Activated naive CD4-positive, alpha-beta T cell treated with anti-CD3 and anti-CD28 coated beads, Interleukin-2, amount 50 U/mL, for 24 hours (primary cell): ENCODE results near the gene DRC3.
"Not testable (repeated sequence)": the region's sequence is repeated elsewhere in the genome, so short reads cannot be mapped to it uniquely, and the experiment has no call there.

Experiments used
- H3K27ac Mint-ChIP-seq: one replicate; pipeline ENCODE4 v1.8.0; 2021; ENCODE audit warnings: mild to moderate bottlenecking, mixed read lengths
- H3K27me3 Mint-ChIP-seq: one replicate; pipeline ENCODE4 v1.8.0; 2021; ENCODE audit warnings: mixed read lengths
- H3K36me3 Mint-ChIP-seq: one replicate; pipeline ENCODE4 v1.8.0; 2021; ENCODE audit warnings: mixed read lengths
- H3K4me1 Mint-ChIP-seq: one replicate; pipeline ENCODE4 v1.8.0; 2021; ENCODE audit warnings: mixed read lengths
- H3K4me3 Mint-ChIP-seq: one replicate; pipeline ENCODE4 v1.8.0; 2021; ENCODE audit warnings: mild to moderate bottlenecking, mixed read lengths
- H3K9me3 Mint-ChIP-seq: one replicate; pipeline ENCODE4 v1.8.0; 2021; ENCODE audit warnings: mixed read lengths

DRC3 gene

GRCh38 chr17:17937201-17937853 is 35.3 kb upstream of the DRC3 start:
- H3K4me3 Mint-ChIP-seq = no peak overlapping the region
- H3K4me1 Mint-ChIP-seq = peaks cover 57% of the 10 kb centered on the region
- H3K27ac Mint-ChIP-seq = no peak overlapping the region
- no peaks in the 10 kb centered on the region for H3K9me3 Mint-ChIP-seq
- no peaks in the 10 kb centered on the region for H3K36me3 Mint-ChIP-seq
- H3K27me3 Mint-ChIP-seq = no peaks in the 10 kb centered on the region

DNA sequence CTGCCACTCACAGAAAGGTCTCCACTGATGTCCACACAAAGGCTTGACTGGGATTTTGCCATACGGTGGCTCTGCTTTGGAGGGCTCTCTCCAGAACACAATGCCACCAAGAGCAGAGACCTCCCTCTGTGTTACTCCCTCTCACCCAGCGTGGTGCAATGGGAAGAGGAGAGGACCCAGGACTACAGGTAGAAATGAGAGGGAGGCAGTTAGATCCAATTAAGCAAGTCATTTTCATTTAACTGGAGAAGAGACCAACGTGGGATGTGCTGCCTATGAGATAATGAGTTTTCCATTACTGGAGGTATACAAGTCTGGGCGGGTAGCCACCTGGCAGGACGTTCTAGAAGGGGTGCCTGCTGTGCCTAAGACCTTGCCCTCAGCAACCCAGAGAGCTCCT is 34.7 kb upstream of the DRC3 start:
- Mint-ChIP-seq H3K27ac (no peak overlapping the region), H3K36me3 (no peaks in the 10 kb centered on the region), H3K27me3 (no peaks in the 10 kb centered on the region), H3K4me3 (no peak overlapping the region), H3K4me1 (peaks cover 59% of the 10 kb centered on the region), H3K9me3 (no peaks in the 10 kb centered on the region)

DNA sequence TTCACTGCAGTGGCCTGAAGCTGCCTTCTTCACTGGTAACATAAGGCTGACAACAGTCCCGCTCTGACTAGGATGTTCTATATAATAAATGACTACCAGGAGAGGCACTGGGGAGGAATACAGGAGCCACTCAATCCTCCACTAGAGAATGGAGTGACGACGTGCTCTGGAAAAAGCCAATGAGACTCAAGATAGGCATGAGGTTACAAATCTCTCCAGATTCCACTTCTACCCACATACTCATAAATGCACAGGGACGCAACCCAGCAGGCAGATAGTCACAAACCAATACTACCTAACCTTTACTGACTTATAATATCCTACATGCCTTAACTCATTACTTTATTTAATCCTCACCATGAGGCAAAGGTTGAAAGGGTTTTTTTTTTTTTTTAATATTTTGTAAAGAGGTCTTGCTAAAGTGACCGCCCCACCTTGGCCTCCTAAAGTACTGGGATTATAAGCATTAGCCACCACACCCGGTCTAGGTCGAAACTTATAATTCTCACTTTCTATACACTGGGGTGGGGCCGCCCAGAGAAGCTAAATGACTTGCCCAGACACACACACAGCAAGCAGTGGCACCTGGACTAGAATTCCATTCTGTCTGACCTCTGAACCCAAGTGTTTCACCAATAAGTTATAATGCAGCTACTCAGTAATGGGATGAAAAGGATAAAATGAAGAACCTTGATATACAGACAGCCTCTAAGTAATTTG is 34.1 kb upstream of the DRC3 start:
- Mint-ChIP-seq H3K4me3 (no peak overlapping the region), H3K9me3 (no peaks in the 10 kb centered on the region), H3K4me1 (peaks cover 64% of the 10 kb centered on the region), H3K27ac (no peak overlapping the region), H3K27me3 (no peaks in the 10 kb centered on the region), H3K36me3 (peaks cover 2% of the 10 kb centered on the region)

DNA sequence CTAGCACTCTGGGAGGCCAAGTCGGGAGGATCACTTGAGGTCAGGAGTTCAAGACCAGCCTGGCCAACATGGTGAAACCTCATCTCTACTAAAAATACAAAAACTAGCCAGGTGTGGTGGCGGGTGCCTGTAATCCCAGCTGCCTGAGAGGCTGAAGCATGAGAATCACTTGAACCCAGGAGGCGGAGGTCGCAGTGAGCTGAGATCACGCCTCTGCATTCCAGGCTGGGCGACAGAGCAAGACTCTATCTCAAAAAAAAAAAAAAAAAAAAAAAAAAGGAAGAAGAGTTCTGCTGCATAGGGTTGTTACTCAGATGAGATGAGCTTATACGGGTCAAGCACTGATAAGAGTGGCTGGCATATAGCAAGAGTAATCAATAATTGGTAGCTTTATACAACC is 32.7 kb upstream of the DRC3 start:
- not testable (repeated sequence) for H3K36me3 Mint-ChIP-seq, H3K9me3 Mint-ChIP-seq, H3K4me3 Mint-ChIP-seq, H3K27me3 Mint-ChIP-seq, H3K27ac Mint-ChIP-seq
- H3K4me1 Mint-ChIP-seq = peaks cover 60% of the 10 kb centered on the region

DNA sequence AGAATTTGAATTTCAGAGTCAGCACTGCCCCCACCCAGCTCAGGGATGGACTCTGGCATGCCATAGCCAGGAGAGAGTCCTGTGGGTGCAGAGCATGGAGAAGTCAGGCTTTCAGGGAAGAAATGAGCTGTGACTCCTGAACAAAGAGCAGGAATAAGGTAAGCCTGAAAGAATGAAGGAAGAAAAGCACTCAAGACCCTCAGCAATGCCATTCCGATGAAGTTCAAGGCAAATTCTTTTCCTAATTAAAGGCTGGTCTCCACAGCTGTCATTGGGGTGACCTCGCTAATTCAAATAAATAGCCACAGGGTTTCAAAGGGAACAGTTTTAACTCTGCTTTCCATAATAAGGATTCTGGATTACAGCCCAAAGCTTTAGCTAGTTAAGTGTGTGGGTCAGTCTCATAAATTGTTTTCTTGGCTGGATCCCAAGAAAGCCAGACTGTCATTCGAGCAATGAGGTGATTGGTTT is 32.2 kb upstream of the DRC3 start:
- H3K27me3 Mint-ChIP-seq = no peaks in the 10 kb centered on the region
- peaks cover 2% of the 10 kb centered on the region for H3K36me3 Mint-ChIP-seq
- H3K27ac Mint-ChIP-seq = no peak overlapping the region
- no peaks in the 10 kb centered on the region for H3K9me3 Mint-ChIP-seq
- H3K4me3 Mint-ChIP-seq = no peak overlapping the region
- H3K4me1 Mint-ChIP-seq = peaks cover 55% of the 10 kb centered on the region

DNA sequence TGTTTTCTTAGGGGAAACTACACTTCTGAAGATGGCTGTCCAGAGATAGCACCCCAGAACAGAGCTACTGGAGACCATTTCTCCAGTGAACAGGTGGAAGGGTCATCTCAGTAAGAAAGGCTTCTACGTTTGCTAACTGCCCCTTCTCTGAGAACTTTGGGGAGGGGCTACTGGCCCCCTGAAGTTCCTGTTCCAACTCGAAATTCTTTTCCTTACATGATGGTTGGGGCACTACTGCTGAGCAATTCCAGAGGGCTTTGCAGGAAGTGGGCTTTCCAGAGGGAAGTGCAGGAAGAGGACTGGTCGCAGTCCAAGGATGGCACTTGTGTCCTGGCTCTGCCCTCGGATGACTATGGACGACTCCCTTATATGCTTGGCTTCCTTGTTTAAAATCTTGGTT is 31.6 kb upstream of the DRC3 start:
- Mint-ChIP-seq H3K9me3 (no peaks in the 10 kb centered on the region), H3K27me3 (no peaks in the 10 kb centered on the region), H3K4me3 (no peak overlapping the region), H3K27ac (no peak overlapping the region), H3K4me1 (peaks cover 50% of the 10 kb centered on the region), H3K36me3 (peaks cover 2% of the 10 kb centered on the region)

DNA sequence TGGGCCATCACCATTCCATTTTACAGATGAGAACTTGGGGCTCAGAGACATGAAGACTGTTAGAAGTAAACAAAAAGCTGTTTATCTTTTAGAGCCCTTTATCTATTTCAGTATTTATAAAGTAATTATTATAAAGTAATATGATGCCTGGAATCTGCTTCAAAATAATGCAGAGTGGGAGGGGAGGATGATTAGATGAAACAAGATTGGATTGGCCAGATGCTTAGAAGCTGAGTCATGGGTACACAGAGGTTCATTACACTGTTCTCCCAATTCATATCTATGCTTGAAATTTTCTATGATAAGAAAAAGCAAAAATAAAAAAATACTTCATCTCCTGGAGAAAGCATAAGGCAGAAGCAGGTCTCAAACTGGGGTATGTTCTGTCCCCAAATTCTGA is 29.8 kb upstream of the DRC3 start:
- Mint-ChIP-seq H3K4me3 (no peak overlapping the region), H3K27ac (no peak overlapping the region), H3K36me3 (peaks cover 2% of the 10 kb centered on the region), H3K4me1 (peaks cover 47% of the 10 kb centered on the region), H3K27me3 (no peaks in the 10 kb centered on the region), H3K9me3 (no peaks in the 10 kb centered on the region)

DNA sequence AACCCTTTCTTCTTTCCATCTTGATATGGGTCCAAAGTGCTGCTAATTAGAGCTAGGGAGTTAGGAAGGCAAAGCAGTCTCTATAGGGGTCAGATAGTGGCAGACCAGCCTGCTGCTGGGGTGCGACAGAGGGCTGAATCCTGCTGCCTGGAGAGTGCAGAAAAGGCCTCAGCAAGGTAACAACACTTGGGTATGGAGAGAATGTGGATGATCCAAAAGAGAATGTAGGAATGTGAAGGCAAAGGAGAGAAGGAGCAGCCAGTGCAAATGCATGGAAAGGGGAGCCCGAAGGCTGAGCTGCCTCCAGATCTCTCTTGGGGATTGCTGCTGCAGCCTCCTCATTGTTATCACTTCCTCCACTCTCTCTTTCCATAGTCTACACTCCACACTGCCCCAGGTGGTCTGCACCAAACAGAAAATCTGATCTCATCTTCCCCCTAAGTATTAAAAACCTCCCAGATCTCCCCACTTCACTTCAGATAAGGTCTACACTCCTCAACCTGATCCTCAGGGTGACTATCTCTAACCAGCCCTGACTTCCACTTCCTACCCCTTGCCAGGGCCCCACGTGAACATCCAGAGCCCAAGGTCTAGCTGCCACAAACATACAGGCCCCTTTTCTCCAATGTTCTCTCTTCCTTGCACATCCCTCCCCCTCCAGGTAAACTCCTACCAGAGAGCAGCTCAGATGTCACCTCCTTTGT is 29.2 kb upstream of the DRC3 start:
- Mint-ChIP-seq H3K4me1 (peaks cover 42% of the 10 kb centered on the region), H3K9me3 (no peaks in the 10 kb centered on the region), H3K27ac (no peak overlapping the region), H3K27me3 (no peaks in the 10 kb centered on the region), H3K4me3 (no peak overlapping the region), H3K36me3 (peaks cover 2% of the 10 kb centered on the region)

- Mint-ChIP-seq H3K36me3 (peaks cover 2% of the 10 kb centered on the region), H3K27me3 (no peaks in the 10 kb centered on the region), H3K9me3 (no peaks in the 10 kb centered on the region), H3K4me3 (no peak overlapping the region), H3K4me1 (peaks cover 45% of the 10 kb centered on the region), H3K27ac (no peak overlapping the region)
Observed at GRCh38 chr17:17944242-17944641, 28.4 kb upstream of the DRC3 start.

GRCh38 chr17:17944743-17945142 is 27.9 kb upstream of the DRC3 start:
- H3K27ac Mint-ChIP-seq = no peak overlapping the region
- H3K4me3 Mint-ChIP-seq = no peak overlapping the region
- peaks cover 2% of the 10 kb centered on the region for H3K36me3 Mint-ChIP-seq

GRCh38 chr17:17946093-17946492 is 26.6 kb upstream of the DRC3 start:
- Mint-ChIP-seq H3K9me3 (no peaks in the 10 kb centered on the region), H3K4me3 (no peak overlapping the region), H3K36me3 (peaks cover 3% of the 10 kb centered on the region), H3K27me3 (no peaks in the 10 kb centered on the region), H3K27ac (no peak overlapping the region), H3K4me1 (peaks cover 49% of the 10 kb centered on the region)

More at GRCh38 chr17:17944743-17945142, 27.9 kb upstream of the DRC3 start:
- Mint-ChIP-seq H3K4me1 (peaks cover 43% of the 10 kb centered on the region), H3K27me3 (no peaks in the 10 kb centered on the region), H3K9me3 (no peaks in the 10 kb centered on the region)

GRCh38 chr17:17947309-17947708 is 25.4 kb upstream of the DRC3 start:
- no peaks in the 10 kb centered on the region for H3K27me3 Mint-ChIP-seq
- H3K36me3 Mint-ChIP-seq = peaks cover 3% of the 10 kb centered on the region
- H3K4me3 Mint-ChIP-seq = no peak overlapping the region
- no peaks in the 10 kb centered on the region for H3K9me3 Mint-ChIP-seq
- peaks cover 49% of the 10 kb centered on the region for H3K4me1 Mint-ChIP-seq
- no peak overlapping the region for H3K27ac Mint-ChIP-seq

- Mint-ChIP-seq H3K9me3 (no peaks in the 10 kb centered on the region), H3K36me3 (peaks cover 3% of the 10 kb centered on the region), H3K4me3 (no peak overlapping the region), H3K27ac (peak overlapping the region; percentile 12), H3K4me1 (peaks cover 47% of the 10 kb centered on the region), H3K27me3 (no peaks in the 10 kb centered on the region)
Observed at GRCh38 chr17:17947966-17948365, 24.7 kb upstream of the DRC3 start.

GRCh38 chr17:17950347-17950746 is 22.3 kb upstream of the DRC3 start:
- H3K36me3 Mint-ChIP-seq = peaks cover 4% of the 10 kb centered on the region
- H3K27ac Mint-ChIP-seq = no peak overlapping the region
- H3K9me3 Mint-ChIP-seq = no peaks in the 10 kb centered on the region
- H3K4me3 Mint-ChIP-seq = no peak overlapping the region
- peaks cover 55% of the 10 kb centered on the region for H3K4me1 Mint-ChIP-seq
- no peaks in the 10 kb centered on the region for H3K27me3 Mint-ChIP-seq

DNA sequence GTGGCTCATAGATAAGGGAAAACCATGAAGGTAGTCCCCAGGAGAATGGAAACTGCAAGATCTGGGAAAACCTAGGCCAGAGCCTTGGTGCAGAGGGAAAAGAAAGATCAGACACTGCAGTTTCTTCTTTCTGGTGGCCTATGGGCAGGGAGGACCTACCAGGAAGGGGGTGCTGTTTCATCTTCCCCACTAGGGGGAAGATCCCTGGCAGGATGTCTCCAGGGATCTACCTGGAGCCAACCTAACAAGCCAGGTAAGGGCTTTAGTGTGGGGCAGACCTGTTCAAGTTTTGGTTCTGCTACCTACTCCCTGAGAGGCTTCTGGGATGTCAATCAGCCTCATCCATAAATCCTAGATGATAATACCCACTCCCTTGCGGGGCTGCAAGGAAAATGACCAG is 21.9 kb upstream of the DRC3 start:
- Mint-ChIP-seq H3K27me3 (no peaks in the 10 kb centered on the region), H3K4me1 (peaks cover 59% of the 10 kb centered on the region), H3K27ac (no peak overlapping the region), H3K36me3 (peaks cover 6% of the 10 kb centered on the region), H3K4me3 (no peak overlapping the region), H3K9me3 (no peaks in the 10 kb centered on the region)

DNA sequence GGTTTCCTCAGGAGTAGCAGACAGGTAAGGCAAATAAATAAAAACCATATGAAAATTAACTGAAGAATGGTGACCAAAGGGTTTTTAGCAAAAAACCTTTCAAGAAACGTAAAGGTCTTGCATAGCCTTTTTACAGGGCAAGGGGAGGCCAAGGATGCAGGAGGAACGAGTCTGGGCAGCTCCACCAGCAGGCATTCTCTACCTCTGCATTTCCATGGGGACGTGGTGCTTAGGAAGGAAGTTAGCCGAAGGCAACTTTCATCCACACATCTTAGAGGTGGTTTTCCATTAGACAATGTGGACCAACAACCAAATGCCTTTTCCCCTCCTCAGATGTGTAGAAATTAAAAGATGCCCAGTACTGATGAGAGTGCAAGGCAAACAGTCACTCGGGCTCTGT is 21.1 kb upstream of the DRC3 start:
- Mint-ChIP-seq H3K9me3 (no peaks in the 10 kb centered on the region), H3K4me1 (peaks cover 59% of the 10 kb centered on the region), H3K36me3 (peaks cover 6% of the 10 kb centered on the region), H3K4me3 (no peak overlapping the region), H3K27ac (no peak overlapping the region), H3K27me3 (no peaks in the 10 kb centered on the region)
